GM19438 (cell line): ENCODE results near the gene HELLS.
"Not testable (repeated sequence)": the region's sequence is repeated elsewhere in the genome, so short reads cannot be mapped to it uniquely, and the experiment has no call there.

Source experiments
- ATAC-seq: cut with Tn5 transposase; IDR thresholded peaks from one replicate; pipeline ENCODE4 v1.9.1; 2021; ENCODE audit warnings: low read depth; ENCODE audit not compliant: unreplicated experiment

The HELLS gene

DNA sequence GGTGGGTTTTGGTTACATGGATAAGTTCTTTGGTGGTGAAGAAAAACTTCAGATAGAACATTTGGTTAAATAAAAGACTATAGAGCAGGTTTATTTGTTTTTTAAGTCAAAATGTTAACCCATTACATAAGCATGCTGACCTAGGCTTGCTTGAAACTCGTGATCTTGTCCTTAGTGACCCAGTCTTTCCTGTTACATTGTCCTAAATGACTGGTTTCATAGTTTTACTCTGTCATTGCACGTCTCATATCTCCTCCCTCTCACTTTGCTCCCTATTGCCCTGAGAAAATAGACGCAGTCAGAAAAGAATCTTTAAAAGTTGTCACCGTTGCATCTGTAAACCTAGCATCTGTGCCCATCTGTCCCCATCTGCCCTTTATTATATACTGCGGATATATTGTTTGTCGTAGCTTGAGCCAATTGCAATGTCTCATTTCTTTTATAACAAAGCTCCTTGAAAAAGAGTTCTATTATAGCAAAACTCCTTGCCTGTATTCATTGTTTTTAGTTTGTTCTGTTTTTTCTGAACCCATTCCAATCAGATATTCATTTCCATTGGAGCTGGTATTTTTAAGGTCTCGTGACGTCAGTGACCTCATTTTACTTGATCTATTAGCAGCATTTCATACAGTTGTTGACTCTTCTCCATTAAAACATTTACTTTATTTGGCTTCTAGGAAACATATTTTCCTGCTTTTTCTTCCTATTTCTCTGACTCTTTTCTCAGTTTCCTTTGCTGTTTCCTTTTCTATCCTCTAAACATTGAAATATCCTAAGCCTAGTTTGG is 57.3 kb downstream of the HELLS start:
- ATAC-seq, result no peak

DNA sequence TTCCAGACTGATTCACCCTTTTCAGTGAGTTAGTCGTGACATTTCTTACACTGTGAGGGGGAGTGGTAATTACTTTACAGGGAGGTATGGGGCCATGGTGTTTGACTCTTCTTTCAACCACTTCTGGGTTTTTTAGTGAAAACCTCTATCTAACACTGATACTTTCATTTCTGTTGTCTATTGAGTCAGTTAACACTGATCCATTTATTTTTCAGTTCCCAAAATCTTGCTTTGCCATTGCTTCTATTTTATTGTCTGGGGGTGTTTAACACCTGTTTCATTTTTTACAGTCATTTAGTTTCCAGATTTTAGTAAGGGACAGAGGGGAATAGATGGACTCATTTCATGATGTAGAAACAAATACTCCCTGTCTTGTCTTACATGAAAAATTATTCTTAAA is 61.5 kb downstream of the HELLS start:
- no peak for ATAC-seq

DNA sequence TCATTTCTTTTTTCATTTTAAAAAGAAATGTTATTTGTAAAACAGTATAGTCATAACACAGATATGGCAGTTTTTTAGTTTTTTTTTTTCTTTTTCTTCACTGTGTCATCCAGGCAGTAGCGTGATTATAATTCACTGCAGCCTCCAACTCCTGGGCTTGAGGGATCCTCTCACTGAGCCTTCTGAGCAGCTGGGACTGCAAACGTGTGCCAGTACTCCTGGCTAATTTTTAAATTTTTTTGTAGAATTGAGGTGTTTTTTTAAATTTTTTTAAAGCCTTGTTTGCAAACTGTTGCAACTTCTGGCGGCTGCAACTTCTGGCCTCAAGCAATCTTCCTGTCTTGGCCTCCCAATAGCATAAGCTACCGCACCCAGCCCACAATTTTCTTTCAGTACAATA is 63.0 kb downstream of the HELLS start:
- no peak for ATAC-seq

DNA sequence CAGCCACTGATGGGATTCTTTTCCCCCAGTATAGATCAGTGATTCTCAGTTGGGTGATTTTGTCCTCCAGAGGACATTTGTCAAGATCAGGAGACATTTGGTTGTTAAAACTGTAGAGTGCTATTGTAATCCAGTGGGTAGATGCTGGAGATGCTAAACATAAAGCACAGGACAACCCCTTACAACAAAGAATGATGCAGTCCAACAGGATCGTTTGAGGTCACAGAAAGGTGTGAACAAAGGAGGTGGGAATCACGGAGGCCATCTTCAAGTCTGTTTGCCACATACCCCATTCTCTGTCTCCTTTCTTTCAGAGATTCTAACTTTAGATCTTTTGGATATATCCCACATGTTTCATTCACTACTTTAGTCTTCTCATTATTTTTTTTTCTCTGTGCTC is 69.0 kb downstream of the HELLS start:
- ATAC-seq, result no peak

DNA sequence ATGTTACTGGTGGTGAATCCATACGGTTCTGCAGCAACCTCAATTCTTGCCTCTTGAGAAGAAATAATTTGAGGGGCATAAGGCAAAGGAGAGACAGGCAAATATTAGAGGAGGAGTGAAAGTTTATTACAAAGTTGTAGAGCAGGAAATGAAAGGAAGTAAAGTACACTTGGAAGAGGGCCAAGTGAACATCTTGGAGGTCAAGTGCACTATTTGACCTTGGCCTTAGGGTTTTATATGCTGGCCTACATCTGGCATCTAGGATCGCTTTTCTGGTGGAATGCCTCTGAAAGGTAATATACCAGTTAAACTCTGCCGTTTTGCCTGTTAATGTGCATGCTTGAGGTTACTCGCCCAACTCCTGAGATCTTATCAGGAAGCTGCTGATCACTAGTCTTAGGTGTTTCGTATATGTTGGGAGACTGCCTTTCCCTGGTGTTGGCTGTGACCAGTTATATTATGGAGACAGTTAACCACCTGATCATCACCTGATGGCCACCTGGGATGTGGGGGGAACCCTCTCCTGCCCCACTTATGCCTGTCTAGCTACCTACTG is 71.9 kb downstream of the HELLS start:
- no peak for ATAC-seq

DNA sequence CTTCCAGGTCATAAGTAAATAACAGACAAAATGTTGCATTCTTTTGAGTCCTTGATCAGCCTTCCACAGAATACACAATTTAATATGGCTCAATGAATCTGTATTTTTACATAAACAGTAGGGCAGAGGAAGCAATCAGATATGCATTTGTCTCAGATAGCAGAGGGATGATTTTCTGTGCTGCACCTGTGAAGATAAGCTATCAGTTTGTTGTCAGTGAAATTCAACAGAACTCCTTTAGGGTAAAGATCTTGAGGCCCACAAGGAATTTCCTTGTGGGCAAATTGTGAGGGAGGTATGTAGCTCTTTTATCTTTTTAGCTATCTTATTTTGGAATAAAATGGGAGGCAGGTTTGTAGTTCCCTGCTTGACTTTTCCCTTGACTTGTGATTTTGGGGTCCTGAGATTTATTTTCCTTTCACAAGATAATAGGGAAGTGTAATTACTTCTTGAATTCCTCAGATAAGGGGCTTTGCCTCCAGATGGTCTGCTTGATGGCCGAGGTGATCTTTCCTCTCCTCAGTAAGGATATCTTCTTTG is 77.1 kb downstream of the HELLS start:
- ATAC-seq, result no peak

DNA sequence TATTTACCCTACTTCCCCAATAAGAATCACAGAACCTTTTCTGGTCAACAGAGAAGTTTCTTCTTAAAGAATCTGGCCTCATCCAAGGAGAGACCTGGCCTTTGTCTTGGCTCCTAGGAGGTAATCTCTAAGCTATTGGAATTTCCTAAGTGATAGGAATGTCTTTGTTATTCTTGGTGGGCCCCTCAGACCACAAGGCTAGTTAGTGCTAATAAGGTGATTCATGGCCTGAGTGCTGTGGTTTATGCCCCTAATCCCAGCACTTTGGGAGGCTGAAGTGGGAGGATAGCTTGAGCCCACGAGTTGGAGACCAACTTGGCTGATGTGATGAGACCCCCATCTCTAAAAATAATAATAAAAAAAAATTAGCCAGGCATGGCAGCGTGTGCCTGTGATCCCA is 78.0 kb downstream of the HELLS start:
- no peak for ATAC-seq

DNA sequence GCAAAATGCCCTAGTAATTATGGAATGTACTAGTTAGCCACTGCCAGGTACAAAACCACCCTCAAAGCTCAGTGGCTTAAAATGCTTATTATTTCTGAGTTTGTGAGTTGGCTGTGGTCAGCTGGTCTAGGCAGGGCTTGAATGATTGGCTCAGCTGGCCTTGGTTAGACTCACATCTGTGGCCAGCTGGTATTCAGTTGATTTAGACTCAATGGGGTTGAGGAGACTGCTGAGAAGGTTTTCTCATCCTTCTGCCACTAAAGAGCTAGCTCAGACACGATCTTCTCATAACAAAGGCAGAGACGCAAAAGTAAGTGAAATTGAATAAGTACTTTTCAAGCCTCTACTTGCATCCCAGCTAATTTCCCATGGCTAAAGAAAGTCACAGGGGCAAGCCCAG is 80.9 kb downstream of the HELLS start:
- no peak for ATAC-seq

DNA sequence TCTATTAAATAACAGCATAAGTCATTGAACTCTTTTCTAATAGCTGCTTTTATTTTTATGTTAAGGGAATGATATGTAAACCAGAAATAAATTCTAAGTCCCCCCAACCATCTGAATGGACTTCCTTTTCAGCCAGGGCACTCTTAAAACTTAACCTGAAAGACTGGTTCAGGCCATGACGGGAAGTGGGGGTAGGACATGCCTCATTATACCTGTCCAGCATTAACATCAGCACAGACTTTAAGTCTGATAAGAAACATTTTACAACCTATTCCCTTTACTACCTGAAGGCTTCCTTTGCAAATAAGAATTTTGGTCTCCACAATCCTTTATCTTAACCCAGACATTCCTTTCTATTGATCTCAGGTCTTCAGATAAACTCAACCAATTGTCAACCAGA is 81.9 kb downstream of the HELLS start:
- ATAC-seq, result no peak

DNA sequence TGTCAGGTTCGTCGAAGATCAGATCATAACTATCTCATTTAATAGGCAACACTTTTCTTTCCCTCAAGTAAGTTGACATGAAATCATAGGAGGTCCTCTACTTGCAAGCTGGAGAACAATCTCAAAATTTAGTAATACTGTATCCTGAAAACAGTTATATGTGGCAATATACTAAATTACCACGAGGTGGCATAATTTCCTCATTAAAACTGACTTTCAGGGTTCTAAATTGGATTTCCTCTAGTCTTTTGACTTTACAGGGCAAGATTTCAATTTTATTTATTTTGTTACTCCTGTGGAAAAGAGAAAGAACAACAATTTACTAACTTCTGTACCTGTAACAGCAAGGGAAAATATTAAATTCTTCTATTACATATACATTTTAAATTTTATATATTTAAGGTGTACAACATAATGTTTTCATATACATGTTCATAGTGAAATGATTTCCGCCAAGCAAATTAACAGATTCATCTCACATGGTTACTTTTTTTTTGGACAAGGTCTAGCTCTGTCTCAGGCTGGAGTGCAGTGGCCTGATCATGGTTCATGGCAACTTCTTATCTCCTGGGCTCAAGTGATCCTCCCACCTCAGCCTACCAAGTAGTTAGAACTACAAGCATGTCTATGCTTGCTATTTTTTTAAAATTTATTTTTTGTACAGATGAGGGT is 84.6 kb downstream of the HELLS start:
- ATAC-seq, result no peak

DNA sequence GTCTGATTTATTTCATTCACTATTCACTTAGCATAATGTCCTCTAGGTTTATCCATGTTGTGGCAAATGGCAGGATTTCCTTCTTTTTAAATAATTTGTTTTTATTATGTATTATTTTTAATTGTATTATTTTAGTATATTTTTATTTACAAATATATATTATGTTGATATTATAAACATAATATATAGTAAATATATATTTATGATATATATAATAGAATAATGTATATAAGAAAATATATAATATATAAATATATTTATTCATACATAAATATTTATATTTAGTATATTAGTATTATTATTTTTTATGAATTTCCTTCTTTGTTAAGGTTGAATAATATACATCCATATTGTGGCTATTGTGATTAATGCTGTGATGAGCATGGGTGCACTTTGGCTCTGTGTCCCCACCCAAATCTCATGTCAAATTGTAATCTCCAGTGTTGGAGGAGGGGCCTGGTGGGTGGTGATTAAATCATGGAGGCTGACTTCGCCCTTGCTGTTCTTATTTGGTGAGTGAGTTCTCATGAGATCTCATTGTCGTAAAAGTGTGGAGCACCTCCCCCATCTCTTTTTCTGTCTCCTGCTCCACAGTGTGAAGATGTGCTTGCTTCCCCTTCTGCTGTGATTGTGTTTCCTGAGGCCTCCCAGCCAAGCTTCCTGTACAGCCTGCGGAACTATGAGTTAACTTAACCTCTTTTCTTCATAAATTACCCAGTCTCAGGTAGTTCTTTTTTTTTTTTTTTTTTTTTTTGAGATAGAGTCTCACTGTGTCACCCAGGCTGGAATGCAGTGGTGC is 85.7 kb downstream of the HELLS start:
- no peak for ATAC-seq

DNA sequence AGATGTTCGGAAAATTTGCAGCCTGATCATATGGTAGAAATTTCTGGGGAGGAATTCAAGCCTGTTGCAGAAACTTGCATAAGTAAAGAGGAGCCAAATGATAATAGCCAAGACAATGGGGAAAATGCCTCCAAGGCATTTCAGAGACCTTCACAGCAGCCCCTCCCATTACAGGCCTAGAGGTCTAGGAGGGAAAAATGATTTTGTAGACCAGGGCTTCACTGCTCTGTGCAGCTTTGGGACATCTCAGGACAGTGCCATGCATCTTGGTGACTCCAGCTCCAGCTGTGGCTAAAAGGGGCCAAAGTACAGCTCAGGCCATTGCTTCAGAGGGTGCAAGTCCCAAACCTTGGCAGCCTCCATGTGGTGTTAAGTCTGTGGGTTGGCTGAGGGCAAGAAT is 87.4 kb downstream of the HELLS start:
- ATAC-seq, result no peak

DNA sequence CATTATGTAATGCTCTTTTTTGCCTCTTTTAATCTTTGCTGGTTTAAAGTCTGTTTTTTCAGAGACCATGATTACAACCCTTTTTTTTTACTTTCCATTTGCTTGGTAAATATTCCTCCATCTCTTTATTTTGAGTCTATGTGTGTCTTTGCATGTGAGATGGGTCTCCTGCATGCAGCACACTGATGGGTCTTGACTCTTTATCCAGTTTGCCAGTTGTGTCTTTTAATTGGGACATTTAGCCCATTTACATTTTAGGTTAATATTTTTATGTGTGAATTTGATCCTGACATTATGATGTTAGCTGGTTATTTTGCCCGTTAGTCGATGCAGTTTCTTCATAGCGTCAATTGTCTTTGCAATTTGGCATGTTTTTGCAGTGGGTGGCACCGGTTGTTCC is 92.5 kb downstream of the HELLS start:
- not testable (repeated sequence) for ATAC-seq

DNA sequence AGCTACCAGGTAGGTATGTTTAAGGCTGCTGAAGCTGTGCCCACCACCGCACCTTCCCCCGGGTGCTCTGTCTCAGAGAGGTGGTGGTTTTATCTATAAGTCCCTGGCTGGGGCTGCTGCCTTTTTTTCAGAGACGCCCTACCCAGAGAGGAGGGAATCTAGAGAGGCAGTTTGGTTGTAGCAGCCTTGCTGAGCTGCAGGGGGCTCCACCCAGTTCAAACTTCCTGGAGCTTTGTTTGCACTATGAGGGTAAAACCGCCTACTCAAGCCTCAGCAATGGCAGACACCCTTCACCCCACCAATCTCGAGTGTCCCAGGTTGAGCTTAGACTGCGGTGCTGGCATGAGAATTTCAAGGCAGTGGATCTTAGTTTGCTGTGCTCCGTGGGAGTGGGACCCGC is 94.3 kb downstream of the HELLS start:
- ATAC-seq, result no peak

DNA sequence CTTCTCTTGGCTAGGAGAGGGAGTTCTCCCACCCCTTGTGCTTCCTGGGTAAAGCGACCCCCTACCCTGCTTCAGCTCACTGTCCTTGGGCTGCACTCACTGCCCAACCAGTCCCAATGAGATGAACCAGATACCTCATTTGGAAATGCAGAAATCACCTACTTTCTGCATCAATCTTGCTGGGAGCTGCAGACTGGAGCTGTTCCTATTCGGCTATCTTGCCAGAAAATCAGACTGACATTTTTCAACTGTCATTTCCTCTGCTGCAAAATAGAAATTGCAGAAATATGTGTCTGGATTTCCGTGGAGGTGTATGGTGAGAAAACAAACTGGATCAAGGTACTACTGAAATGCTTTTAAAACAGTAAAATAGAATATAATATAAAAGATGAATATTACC is 95.0 kb downstream of the HELLS start:
- ATAC-seq, result no peak

DNA sequence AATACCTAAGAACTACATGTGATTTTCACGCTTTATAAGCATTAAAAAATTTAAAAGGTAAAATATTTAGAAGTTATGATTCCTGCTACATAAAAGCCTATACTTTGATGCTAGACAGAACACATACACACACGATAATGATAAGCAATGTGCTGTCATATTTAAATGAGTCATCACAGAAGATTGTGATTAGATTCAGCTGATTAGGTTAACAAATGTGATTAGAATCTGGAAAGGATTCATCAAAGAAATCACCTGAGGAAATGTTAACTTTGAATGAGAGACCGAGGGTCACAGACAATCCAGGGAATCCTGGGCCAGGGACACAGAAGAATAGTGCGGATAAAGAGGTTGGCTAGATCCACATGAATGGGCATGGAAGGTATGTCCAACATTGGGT is 95.9 kb downstream of the HELLS start:
- ATAC-seq, result no peak

DNA sequence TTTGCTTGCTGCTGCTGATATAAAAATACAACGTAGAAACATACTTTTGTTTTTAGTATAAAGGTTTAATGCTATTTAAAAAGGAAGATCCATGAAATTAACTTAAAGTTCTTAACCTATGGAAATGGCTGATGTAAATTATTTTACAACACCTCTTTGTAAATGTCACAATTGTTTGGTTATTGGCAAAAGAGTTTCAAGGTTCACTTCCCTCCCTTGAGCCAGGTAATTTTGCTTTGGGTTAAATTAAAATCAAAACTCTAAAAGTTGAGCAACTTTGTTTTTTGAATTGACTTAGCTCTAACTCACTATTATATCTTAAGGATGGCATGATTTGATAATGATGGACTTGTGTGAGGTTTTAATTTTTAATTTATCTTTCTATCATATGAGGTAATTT is 98.8 kb downstream of the HELLS start:
- no peak for ATAC-seq

DNA sequence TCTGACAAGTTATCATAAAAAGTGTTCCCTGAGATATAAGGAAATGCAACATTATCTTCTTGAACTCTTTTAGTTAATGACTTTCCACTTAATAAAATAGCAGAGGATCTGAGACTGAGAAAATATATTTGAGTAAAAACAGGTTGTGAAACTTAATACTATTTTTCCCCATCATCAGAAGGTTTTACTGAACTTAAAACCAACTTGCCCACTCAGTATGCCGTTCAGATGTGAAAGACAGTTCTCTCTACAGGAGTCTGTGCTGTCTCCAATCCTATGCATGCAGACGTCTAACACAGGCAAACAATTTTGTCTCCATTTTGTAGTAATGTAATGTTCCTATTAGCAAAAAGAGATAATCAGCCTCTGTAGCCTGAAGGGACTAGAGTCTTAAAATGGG is 99.7 kb downstream of the HELLS start:
- no peak for ATAC-seq
